IMR-90 (cell line): ENCODE results near the gene MROH8. TPM values are rescaled to one million over a fixed set of nuclear protein-coding genes. Genes with fewer than 3 reads are reported as not detected.

Source experiments
- ATAC-seq: fragments of 200-7000 bp; cut with Tn5 transposase; 2 replicates; pipeline ENCODE4 v1.9.1; 2020; ENCODE audit warnings: low read depth, mild to moderate bottlenecking, moderate library complexity
- BruUV-seq: library from RNA; stranded (reverse); fragments of 400-500 nt; replicated peaks from 2 replicates; lab custom pipeline; 2021; lab: Mats Ljungman, UMichigan
- CTCF ChIA-PET: fragments of 300-600 bp; formaldehyde crosslinking; extraction: SDS; loops from one replicate; lab custom pipeline; 2021; ENCODE audit warnings: antibody characterized with exemption; lab: Yijun Ruan, JAX
- POLR2A ChIA-PET: fragments of 300-600 bp; sonication (Branson Sonifier 250); formaldehyde crosslinking; loops from one replicate; lab custom pipeline; 2022; ENCODE audit warnings: antibody characterized with exemption; ENCODE audit not compliant: unreplicated experiment; lab: Charles Lee
- DNase-seq: peaks from one replicate; pipeline ENCODE4 v3.0.0; 2013
- H2AFZ ChIP-seq: replicated peaks from 2 replicates; pipeline ENCODE3; 2013; ENCODE audit warnings: low read length, mild to moderate bottlenecking; ENCODE audit not compliant: poor library complexity
- H2AK5ac ChIP-seq: 2 replicates; pipeline ENCODE4 v1.6.1; 2013; ENCODE audit warnings: low read depth, low read length, inconsistent platforms
- H2AK9ac ChIP-seq: replicated peaks from 2 replicates; pipeline ENCODE3; 2013; ENCODE audit warnings: mild to moderate bottlenecking, low read depth, low read length, moderate library complexity; ENCODE audit not compliant: poor library complexity
- H2BK120ac ChIP-seq: 2 replicates; pipeline ENCODE4 v1.6.1; 2013; ENCODE audit warnings: low read depth, low read length, inconsistent platforms
- H2BK15ac ChIP-seq: 3 replicates; pipeline ENCODE4 v1.6.1; 2013; ENCODE audit warnings: low read depth, low read length, inconsistent platforms
- H2BK20ac ChIP-seq: 2 replicates; pipeline ENCODE4 v1.6.1; 2013; ENCODE audit warnings: low read depth, mild to moderate bottlenecking, inconsistent platforms, low read length, moderate library complexity
- H2BK5ac ChIP-seq: 2 replicates; pipeline ENCODE4 v1.6.1; 2013; ENCODE audit warnings: mild to moderate bottlenecking, low read depth, low read length, inconsistent platforms; ENCODE audit not compliant: poor library complexity, severe bottlenecking
- H3K14ac ChIP-seq: replicated peaks from 2 replicates; pipeline ENCODE4 v1.6.1; 2013; ENCODE audit warnings: low read depth, low read length, inconsistent platforms
- H3K18ac ChIP-seq: 2 replicates; pipeline ENCODE4 v1.6.1; 2013; ENCODE audit warnings: low read depth, low read length, control low read depth
- H3K23ac ChIP-seq: 2 replicates; pipeline ENCODE4 v1.6.1; 2013; ENCODE audit warnings: low read depth, low read length, inconsistent platforms
- H3K27ac ChIP-seq: 2 replicates; pipeline ENCODE4 v1.5.1; 2013; ENCODE audit warnings: mild to moderate bottlenecking, control low read depth, low read length; ENCODE audit not compliant: insufficient read depth
- H3K27me3 ChIP-seq: 2 replicates; pipeline ENCODE4 v1.6.1; 2013; ENCODE audit warnings: low read length; ENCODE audit not compliant: control insufficient read depth, insufficient read depth
- H3K36me3 ChIP-seq: 2 replicates; pipeline ENCODE4 v1.6.1; 2013; ENCODE audit warnings: low read length, mixed read lengths; ENCODE audit not compliant: control insufficient read depth, insufficient read depth
- H3K4ac ChIP-seq: 2 replicates; pipeline ENCODE4 v1.6.1; 2013; ENCODE audit warnings: low read depth, low read length, inconsistent platforms
- H3K4me1 ChIP-seq: 2 replicates; pipeline ENCODE4 v1.6.1; 2013; ENCODE audit warnings: low read length, mixed read lengths; ENCODE audit not compliant: control insufficient read depth, insufficient read depth
- H3K4me2 ChIP-seq: 2 replicates; pipeline ENCODE4 v1.6.1; 2013; ENCODE audit warnings: low read depth, mild to moderate bottlenecking, control low read depth, low read length, moderate library complexity
- H3K4me3 ChIP-seq: 2 replicates; pipeline ENCODE4 v1.5.1; 2013; ENCODE audit warnings: low read depth, mild to moderate bottlenecking, control low read depth, low read length, moderate library complexity; ENCODE audit not compliant: insufficient read depth
- H3K56ac ChIP-seq: 2 replicates; pipeline ENCODE4 v1.6.1; 2013; ENCODE audit warnings: low read length, inconsistent platforms; ENCODE audit not compliant: insufficient read depth; ENCODE audit errors: extremely low read depth
- H3K79me1 ChIP-seq, 2 experiments: 2 replicates each; pipeline ENCODE4 v1.6.1; 2013; ENCODE audit warnings: low read length in 2 of 2, inconsistent platforms in 1 of 2, low read depth in 1 of 2
- H3K9ac ChIP-seq: 2 replicates; pipeline ENCODE4 v1.6.1; 2013; ENCODE audit warnings: low read depth, low read length, control low read depth
- H3K9me1 ChIP-seq: 2 replicates; pipeline ENCODE4 v1.6.1; 2013; ENCODE audit warnings: low read length, inconsistent platforms; ENCODE audit not compliant: insufficient read depth
- H3K9me3 ChIP-seq: 2 replicates; pipeline ENCODE4 v1.6.1; 2013; ENCODE audit warnings: low read length; ENCODE audit not compliant: control insufficient read depth, insufficient read depth
- H4K20me1 ChIP-seq: 2 replicates; pipeline ENCODE4 v1.6.1; 2013; ENCODE audit warnings: low read length, inconsistent platforms; ENCODE audit not compliant: insufficient read depth
- H4K5ac ChIP-seq: 2 replicates; pipeline ENCODE4 v1.6.1; 2013; ENCODE audit warnings: mild to moderate bottlenecking, low read depth, low read length, control low read depth
- H4K8ac ChIP-seq, 2 experiments: 2 replicates each; pipeline ENCODE4 v1.6.1; 2013; ENCODE audit warnings: low read depth in 2 of 2, low read length in 2 of 2, control low read depth in 1 of 2, inconsistent platforms in 1 of 2
- H4K91ac ChIP-seq: 2 replicates; pipeline ENCODE4 v1.6.1; 2013; ENCODE audit warnings: low read depth, low read length, inconsistent platforms; ENCODE audit not compliant: insufficient read depth
- BHLHE40 ChIP-seq: fragments of 150-350 bp; IDR thresholded peaks from 2 replicates; pipeline ENCODE4 v1.6.1; 2016; ENCODE audit warnings: mild to moderate bottlenecking, low read depth, low read length
- CEBPB ChIP-seq: IDR thresholded peaks from 2 replicates; pipeline ENCODE4 v1.6.1; 2012; ENCODE audit warnings: low read depth, low read length, improper control_type of control experiment
- CHD1 ChIP-seq: IDR thresholded peaks from 2 replicates; pipeline ENCODE4 v1.6.1; 2012; ENCODE audit warnings: low read depth, low read length, improper control_type of control experiment
- FOS ChIP-seq: fragments of 150-350 bp; IDR thresholded peaks from 2 replicates; pipeline ENCODE4 v1.6.1; 2016; ENCODE audit warnings: low read depth, low read length
- WGBS, 2 experiments: methylation state at CpG; one replicate each; pipeline versions ENCODE4 v1.1.5 to v1.1.7; 2013; ENCODE audit warnings: missing lambda C conversion rate in 2 of 2; ENCODE audit not compliant: insufficient read length in 1 of 2; ENCODE audit errors: extremely low coverage in 2 of 2; 5-methylcytosine and 5-hydroxymethylcytosine counted together
- dilution Hi-C: fragments of 300-500 bp; cut with HindIII; formaldehyde crosslinking; loops from one replicate; pipeline ENCODE4 v1.14.3; 2018; ENCODE audit warnings: low sequenced_read_pairs; ENCODE audit not compliant: unreplicated experiment
- in situ Hi-C: fragments of 300-500 bp; cut with MboI; formaldehyde crosslinking; loops from 3 replicates; pipeline ENCODE4 v1.14.3; 2019; ENCODE audit warnings: low sequenced_read_pairs, inconsistent platforms, mixed read lengths
- intact Hi-C: fragments of 100-400 bp; cut with micrococcal nuclease; formaldehyde crosslinking; loops from 2 replicates; pipeline ENCODE4 v1.10.0; 2022
- polyA plus RNA-seq, 3 experiments: library from polyadenylated mRNA; depleted of rRNA; stranded (reverse); fragments of >200 nt; gene quantifications; 2 replicates each; pipeline ENCODE4 v1.2.3, GENCODE V29; 2012; ENCODE audit warnings: low replicate concordance in 1 of 3
- total RNA-seq: library from RNA; depleted of rRNA; stranded (reverse); fragments of >200 nt; gene quantifications from 2 replicates; pipeline ENCODE4 v1.2.3, GENCODE V29; 2012
- TF ChIP-seq, protein P1 (sequence below): fragments of 150-350 bp; IDR thresholded peaks from 2 replicates; pipeline ENCODE4 v1.6.1; 2017; ENCODE audit warnings: mild to moderate bottlenecking, antibody characterized with exemption, low read length, low read depth

Gene MROH8
- total and polyA plus RNA-seq, 2 of the 4 experiments (the other 2 are of a cell fraction) = 1.3 to 1.8 TPM

DNA sequence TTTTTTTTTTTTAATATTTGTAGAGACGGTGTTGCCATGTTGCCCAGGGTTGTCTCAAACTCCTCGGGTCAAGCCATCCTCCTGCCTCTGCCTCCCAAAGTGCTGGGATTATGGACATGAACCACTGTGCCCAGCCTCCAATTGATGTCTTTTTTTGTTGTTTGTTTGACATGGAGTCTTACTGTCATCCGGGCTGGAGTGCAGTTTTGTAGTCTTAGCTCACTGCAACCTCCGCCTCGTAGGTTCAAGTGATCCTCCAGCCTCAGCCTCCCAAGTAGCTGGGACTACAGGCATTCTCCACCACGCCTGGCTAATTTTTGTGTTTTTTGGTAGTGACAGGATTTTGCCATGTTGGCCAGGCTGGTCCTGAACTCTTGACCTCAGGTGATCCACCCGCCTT, 9.4 kb upstream of the MROH8 start:
- peaks cover 5% of the 10 kb centered on the region for H3K9me1 ChIP-seq
- H2AFZ ChIP-seq = no peak overlapping the region
- ATAC-seq (no peak), DNase-seq (no peak)
- no peak overlapping the region for H2AK5ac ChIP-seq
- H4K20me1 ChIP-seq = peaks cover 67% of the 10 kb centered on the region
- H3K4me1 ChIP-seq = no peaks in the 10 kb centered on the region
- no peak overlapping the region for H4K8ac ChIP-seq
- no peak overlapping the region for H4K91ac ChIP-seq
- peaks cover 27 to 72% of the 10 kb centered on the region in 2 experiments for H3K79me1 ChIP-seq
- POLR2A ChIA-PET = no interaction called here
- no peaks in the 10 kb centered on the region for H3K9me3 ChIP-seq
- H3K27ac ChIP-seq = no peak overlapping the region
- no peak overlapping the region for H2BK5ac ChIP-seq
- no peak overlapping the region for H2BK120ac ChIP-seq
- no peak overlapping the region for H3K18ac ChIP-seq
- CTCF ChIA-PET = no interaction called here
- in situ Hi-C loops = no loop called here
- no peak overlapping the region for H2BK20ac ChIP-seq
- H3K14ac ChIP-seq = no peak overlapping the region
- H4K5ac ChIP-seq = no peak overlapping the region
- intact Hi-C loops = no loop called here
- H2BK15ac ChIP-seq = no peak overlapping the region
- H3K4ac ChIP-seq = no peak overlapping the region
- TF ChIP-seq, protein P1, sequence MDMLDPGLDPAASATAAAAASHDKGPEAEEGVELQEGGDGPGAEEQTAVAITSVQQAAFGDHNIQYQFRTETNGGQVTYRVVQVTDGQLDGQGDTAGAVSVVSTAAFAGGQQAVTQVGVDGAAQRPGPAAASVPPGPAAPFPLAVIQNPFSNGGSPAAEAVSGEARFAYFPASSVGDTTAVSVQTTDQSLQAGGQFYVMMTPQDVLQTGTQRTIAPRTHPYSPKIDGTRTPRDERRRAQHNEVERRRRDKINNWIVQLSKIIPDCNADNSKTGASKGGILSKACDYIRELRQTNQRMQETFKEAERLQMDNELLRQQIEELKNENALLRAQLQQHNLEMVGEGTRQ = no peak
- TF ChIP-seq CEBPB (no peak), CHD1 (no peak), FOS (no peak), BHLHE40 (no peak)
- H3K23ac ChIP-seq = no peak overlapping the region
- H2AK9ac ChIP-seq = no peak overlapping the region
- dilution Hi-C loops = no loop called here
- no peak overlapping the region for H3K9ac ChIP-seq
- peaks cover 28% of the 10 kb centered on the region for H3K36me3 ChIP-seq
- no CpG with 5 or more reads among the region's 7 CpGs for WGBS, 2 experiments
- H3K56ac ChIP-seq = no peak overlapping the region
- no peaks in the 10 kb centered on the region for H3K27me3 ChIP-seq
- no peak overlapping the region for H3K4me2 ChIP-seq
- no TSS peak for BruUV-seq
- H3K4me3 ChIP-seq = no peak overlapping the region
